SK-N-SH (cell line): Measurements from ENCODE around the gene TMEM179B. TPM values are rescaled to one million over a fixed set of nuclear protein-coding genes. Genes with fewer than 3 reads are reported as not detected.

Experiments
- CTCF ChIA-PET: fragments of 300-600, 350-600 bp; formaldehyde crosslinking; extraction: SDS; loops from one replicate; lab custom pipeline; 2021; lab: Yijun Ruan, JAX
- POLR2A ChIA-PET: fragments of 350-600 bp; sonication (Branson Sonifier 250); formaldehyde crosslinking; extraction: SDS; loops from one replicate; lab custom pipeline; 2020; ENCODE audit warnings: antibody characterized with exemption, inconsistent platforms; lab: Yijun Ruan, JAX
- DNase-seq: peaks from one replicate; pipeline ENCODE4 v3.0.0; 2012
- H2AFZ ChIP-seq: fragments of 200-600 bp; sonication (generic); 2 replicates; pipeline ENCODE4 v1.8.1; 2016; ENCODE audit warnings: antibody characterized with exemption, mild to moderate bottlenecking, low read depth
- H3F3A ChIP-seq: fragments of 200-600 bp; sonication (generic); replicated peaks from 2 replicates; pipeline ENCODE3; 2016; ENCODE audit warnings: antibody characterized with exemption, mild to moderate bottlenecking; ENCODE audit not compliant: insufficient read depth
- H3K27ac ChIP-seq, 2 experiments: fragments of 200-500 bp in 1 of 2; fragments of 200-600 bp in 1 of 2; sonication (Bioruptor generic) in 1 of 2; sonication (generic), shearing (Covaris generic) in 1 of 2; 2 replicates each; pipeline versions ENCODE4 v1.5.1 to v1.6.1; 2014 to 2016; ENCODE audit warnings: low read depth in 2 of 2, inconsistent platforms in 1 of 2, low read length in 1 of 2, mild to moderate bottlenecking in 1 of 2, mixed read lengths in 1 of 2
- H3K27me3 ChIP-seq: fragments of 200-600 bp; sonication (generic), shearing (Covaris generic); 2 replicates; pipeline ENCODE4 v1.6.1; 2016; ENCODE audit warnings: mixed run types; ENCODE audit not compliant: insufficient read depth
- H3K36me3 ChIP-seq, 2 experiments: fragments of 200-500 bp in 1 of 2; fragments of 200-600 bp in 1 of 2; sonication (Bioruptor generic) in 1 of 2; sonication (generic) in 1 of 2; replicated peaks in 1 of 2; 2 replicates each; pipeline versions ENCODE3 to v1.5.1; 2014 to 2016; ENCODE audit warnings: low read length in 1 of 2, mild to moderate bottlenecking in 1 of 2; ENCODE audit not compliant: insufficient read depth in 2 of 2, control insufficient read depth in 1 of 2
- H3K4me1 ChIP-seq, 2 experiments: fragments of 200-500 bp in 1 of 2; fragments of 200-600 bp in 1 of 2; sonication (Bioruptor generic) in 1 of 2; sonication (generic), shearing (Covaris generic) in 1 of 2; 2 replicates each; pipeline versions ENCODE4 v1.5.1 to v1.6.1; 2014 to 2016; ENCODE audit warnings: low read depth in 1 of 2, low read length in 1 of 2, mixed run types in 1 of 2; ENCODE audit not compliant: insufficient read depth in 2 of 2, control insufficient read depth in 1 of 2
- H3K4me2 ChIP-seq: fragments of 200-600 bp; sonication (generic), shearing (Covaris generic); 2 replicates; pipeline ENCODE4 v1.6.1; 2017; ENCODE audit warnings: mixed run types
- H3K4me3 ChIP-seq, 2 experiments: fragments of 200-500 bp in 1 of 2; fragments of 200-600 bp in 1 of 2; sonication (Bioruptor generic) in 1 of 2; sonication (generic), shearing (Covaris generic) in 1 of 2; 2 replicates each; pipeline versions ENCODE4 v1.5.1 to v1.8.1; 2014 to 2016; ENCODE audit warnings: low read depth in 2 of 2, inconsistent platforms in 1 of 2, low read length in 1 of 2, mild to moderate bottlenecking in 1 of 2, mixed read lengths in 1 of 2, moderate library complexity in 1 of 2
- H3K79me2 ChIP-seq: fragments of 200-600 bp; sonication (generic); 2 replicates; pipeline ENCODE4 v1.8.1; 2017; ENCODE audit warnings: mild to moderate bottlenecking; ENCODE audit not compliant: insufficient read depth
- H3K9ac ChIP-seq: fragments of 200-600 bp; sonication (generic); 2 replicates; pipeline ENCODE4 v1.6.1; 2017; ENCODE audit warnings: mixed run types
- H3K9me2 ChIP-seq: fragments of 200-600 bp; sonication (generic); 2 replicates; pipeline ENCODE4 v1.6.1; 2017; ENCODE audit warnings: mixed run types
- H3K9me3 ChIP-seq: fragments of 200-600 bp; sonication (generic); 2 replicates; pipeline ENCODE4 v1.6.1; 2017; ENCODE audit warnings: mixed run types, mild to moderate bottlenecking, moderate library complexity
- H4K20me1 ChIP-seq: fragments of 200-600 bp; sonication (generic); 2 replicates; pipeline ENCODE4 v1.6.1; 2017; ENCODE audit warnings: mild to moderate bottlenecking, mixed run types; ENCODE audit not compliant: insufficient read depth
- ELF1 ChIP-seq: IDR thresholded peaks from 2 replicates; pipeline ENCODE4 v1.4.0; 2012
- EP300 ChIP-seq, 2 experiments: IDR thresholded peaks; 2 replicates each; pipeline versions ENCODE4 v1.4.0 to v1.6.1; 2012; ENCODE audit warnings: borderline replicate concordance in 1 of 2, low read depth in 1 of 2, low read length in 1 of 2
- EZH2phosphoT487 ChIP-seq: fragments of 200-600 bp; sonication (generic); IDR thresholded peaks from 2 replicates; pipeline ENCODE4 v1.6.1; 2017; ENCODE audit warnings: low read depth, mixed run types, mild to moderate bottlenecking, antibody characterized with exemption, moderate library complexity, borderline replicate concordance
- FOSL2 ChIP-seq: IDR thresholded peaks from 2 replicates; pipeline ENCODE4 v1.4.0; 2012; ENCODE audit warnings: low read depth, mild to moderate bottlenecking, moderate library complexity, borderline replicate concordance
- FOXJ3 ChIP-seq: sonication (generic); formaldehyde crosslinking; IDR thresholded peaks from 2 replicates; pipeline ENCODE4 v1.5.1; 2020; ENCODE audit warnings: mild to moderate bottlenecking, missing genetic modification reagents
- FOXM1 ChIP-seq: IDR thresholded peaks from 2 replicates; pipeline ENCODE4 v1.4.0; 2012; ENCODE audit warnings: low read depth, mild to moderate bottlenecking
- GABPA ChIP-seq: IDR thresholded peaks from 2 replicates; pipeline ENCODE4 v1.4.0; 2012; ENCODE audit warnings: low read depth, mild to moderate bottlenecking
- GATA2 ChIP-seq: sonication (generic); formaldehyde crosslinking; IDR thresholded peaks from 2 replicates; pipeline ENCODE4 v1.5.0; 2020; ENCODE audit warnings: mild to moderate bottlenecking, missing genetic modification reagents
- JUND ChIP-seq: IDR thresholded peaks from 2 replicates; pipeline ENCODE4 v1.4.0; 2012
- MEF2A ChIP-seq: IDR thresholded peaks from 2 replicates; pipeline ENCODE4 v1.4.0; 2012; ENCODE audit warnings: low read depth, borderline replicate concordance
- MXI1 ChIP-seq: IDR thresholded peaks from 2 replicates; pipeline ENCODE4 v1.6.1; 2012; ENCODE audit warnings: mild to moderate bottlenecking, low read depth, low read length, improper control_type of control experiment
- NRF1 ChIP-seq: IDR thresholded peaks from 2 replicates; pipeline ENCODE4 v1.6.1; 2012; ENCODE audit warnings: low read depth, mild to moderate bottlenecking, low read length
- POLR2AphosphoS5 ChIP-seq: IDR thresholded peaks from 2 replicates; pipeline ENCODE4 v1.6.1; 2012; ENCODE audit warnings: low read depth, low read length
- RCOR1 ChIP-seq: fragments of 150-350 bp; IDR thresholded peaks from 2 replicates; pipeline ENCODE4 v1.6.1; 2017; ENCODE audit warnings: antibody characterized with exemption, low read length
- RXRA ChIP-seq: IDR thresholded peaks from 2 replicates; pipeline ENCODE4 v1.4.0; 2012; ENCODE audit warnings: low read depth, mild to moderate bottlenecking, borderline replicate concordance
- SIN3A ChIP-seq: IDR thresholded peaks from 2 replicates; pipeline ENCODE4 v1.6.1; 2012; ENCODE audit warnings: low read depth, mild to moderate bottlenecking, low read length, moderate library complexity, borderline replicate concordance
- TCF12 ChIP-seq: IDR thresholded peaks from 2 replicates; pipeline ENCODE4 v1.4.0; 2012
- TEAD4 ChIP-seq: IDR thresholded peaks from 2 replicates; pipeline ENCODE4 v1.4.0; 2012; ENCODE audit warnings: mild to moderate bottlenecking, borderline replicate concordance; ENCODE audit not compliant: insufficient read depth
- YY1 ChIP-seq: IDR thresholded peaks from 2 replicates; pipeline ENCODE4 v1.4.0; 2012; ENCODE audit warnings: low read depth, mild to moderate bottlenecking
- WGBS: methylation state at CpG from one replicate; pipeline ENCODE4 v1.1.6; 2017; ENCODE audit warnings: low lambda C conversion rate; 5-methylcytosine and 5-hydroxymethylcytosine counted together
- polyA plus RNA-seq, 3 experiments: library from polyadenylated mRNA; depleted of rRNA; stranded (reverse); fragments of >200 nt; gene quantifications; 2 replicates each; pipeline ENCODE4 v1.2.3, GENCODE V29; 2012
- TF ChIP-seq, protein P1 (sequence below): IDR thresholded peaks from 2 replicates; pipeline ENCODE4 v1.6.1; 2012; ENCODE audit warnings: mild to moderate bottlenecking, low read depth, low read length, moderate library complexity
- TF ChIP-seq, protein P2 (sequence below): IDR thresholded peaks from 2 replicates; pipeline ENCODE4; 2012
- TF ChIP-seq, protein P3 (sequence below): IDR thresholded peaks from 2 replicates; pipeline ENCODE4 v1.4.0; 2012; ENCODE audit warnings: low read depth, borderline replicate concordance

TMEM179B gene
- polyA plus RNA-seq, 1 of the 3 experiments (the other 2 are of a cell fraction), result 69.6 TPM

DNA sequence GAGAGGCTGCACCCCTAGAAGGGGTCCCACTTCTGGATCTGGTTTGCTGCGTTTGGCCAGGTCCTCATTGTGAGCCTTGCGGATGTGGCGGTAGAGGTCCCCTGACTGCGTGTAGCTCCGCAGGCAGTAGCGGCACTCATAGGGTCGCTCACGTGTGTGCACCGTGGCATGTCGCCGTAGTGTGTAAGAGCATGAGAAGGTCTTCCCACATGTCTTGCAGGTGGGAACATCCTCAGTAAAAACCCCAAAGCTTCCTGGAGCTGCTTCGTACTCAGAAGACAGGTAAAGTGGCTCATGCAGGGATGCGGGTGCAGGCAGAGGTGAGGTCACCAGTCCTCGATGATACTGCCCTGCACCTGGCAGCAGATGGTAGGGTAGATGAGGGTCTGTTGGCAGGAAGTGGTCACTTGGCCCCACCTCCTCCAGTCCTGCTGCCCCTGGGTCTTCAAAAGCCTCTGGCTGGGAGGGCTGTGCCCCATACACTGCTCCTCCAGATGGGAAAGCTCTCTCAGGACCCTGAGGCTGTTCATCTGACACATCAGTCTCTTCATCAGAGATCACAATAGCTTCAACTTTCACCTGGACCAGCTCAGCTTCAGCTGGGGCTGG lies 34.9 kb upstream of the TMEM179B start:
- no peak for DNase-seq
- Histone ChIP-seq H3K9ac (no peak overlapping the region), H3K9me2 (no peaks in the 10 kb centered on the region), H2AFZ (no peak overlapping the region), H4K20me1 (no peaks in the 10 kb centered on the region), H3K4me1 (peaks cover 6 to 11% of the 10 kb centered on the region in 2 experiments; a peak in 3 of 4 replicates), H3K79me2 (peaks cover 33% of the 10 kb centered on the region; the same call in 1 of the 2 replicates), H3K27me3 (no peaks in the 10 kb centered on the region), H3K27ac (no peak overlapping the region), H3K4me3 (no peak overlapping the region)
- CTCF ChIA-PET, result interaction anchor here (1.0 to 3.3 kb wide), 4 partner anchors 9 to 327 kb away, joined by 3 to 18 read pairs (median 4); partner anchors contain the start of gene POLR2G
- POLR2A ChIA-PET, result interaction anchor here (0.7 kb wide), 2 partner anchors 9 to 54 kb away, joined by 3 read pairs; partner anchors contain the start of gene POLR2G
- TF ChIP-seq MEF2A (no peak), GATA2 (no peak), FOXJ3 (CRISPR knock-in tag) (no peak), NRF1 (no peak)
- TF ChIP-seq, all 33 proteins: peak for 0
- Histone ChIP-seq H3K36me3 (peaks cover 0 to 9% of the 10 kb centered on the region in 2 experiments), H3K4me2 (no peak overlapping the region), H3F3A (peaks cover 23% of the 10 kb centered on the region), H3K9me3 (no peaks in the 10 kb centered on the region)
- 92% methylated on average over 9 of the region's 14 CpGs for WGBS

DNA sequence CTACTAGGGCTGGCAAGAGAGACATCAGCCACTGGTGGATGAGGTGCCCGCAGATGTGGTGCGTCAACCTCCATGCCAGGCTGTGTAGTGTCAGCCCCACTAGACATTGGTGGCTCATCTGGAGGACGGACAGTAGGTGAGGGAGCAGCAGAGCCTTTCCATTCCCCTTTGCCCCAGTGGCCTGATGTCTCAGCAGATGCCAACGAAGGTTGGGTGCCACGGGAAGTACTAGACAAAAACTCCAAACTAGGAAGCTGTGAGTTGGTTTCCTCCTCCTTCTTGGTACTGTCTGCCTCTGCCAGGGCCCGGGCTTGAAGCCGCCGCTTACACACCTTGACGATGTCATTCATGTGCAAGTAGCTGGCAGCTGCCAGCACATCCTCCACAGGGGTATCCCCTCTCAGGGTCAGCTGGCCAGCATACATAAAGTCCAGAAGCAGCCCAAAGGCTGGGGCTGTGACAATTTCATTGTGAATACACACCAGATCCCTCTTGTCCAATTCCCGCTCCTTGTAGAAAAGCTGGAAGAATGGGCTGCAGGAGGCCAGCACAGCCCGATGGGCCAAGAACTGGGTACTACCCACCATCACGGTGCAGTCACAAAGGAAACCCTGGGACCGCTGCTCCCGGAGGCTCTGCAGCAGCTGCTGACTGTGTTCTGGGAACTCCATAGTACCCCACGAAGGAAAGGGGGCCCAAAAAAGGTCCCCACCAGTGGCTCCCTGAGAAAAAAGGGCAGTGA lies 34.0 kb upstream of the TMEM179B start:
- peak overlapping the region; percentile 66 to 69 for H3K4me3 ChIP-seq
- H3F3A ChIP-seq, result peaks cover 17% of the 10 kb centered on the region
- WGBS, result 85% methylated on average over 10 of the region's 15 CpGs
- no peaks in the 10 kb centered on the region for H4K20me1 ChIP-seq
- no peak for DNase-seq
- H3K4me2 ChIP-seq, result peak overlapping the region; percentile 73
- POLR2A ChIA-PET, result interaction anchor here (0.7 to 2.3 kb wide), 22 partner anchors 8 to 179 kb away, joined by 3 to 33 read pairs (median 8); partner anchors contain the start of genes BSCL2, C11orf98, CSKMT and EEF1G
- peaks cover 0 to 7% of the 10 kb centered on the region in 2 experiments for H3K36me3 ChIP-seq
- H3K9ac ChIP-seq, result peak overlapping the region; percentile 83
- no peaks in the 10 kb centered on the region for H3K9me3 ChIP-seq
- CTCF ChIA-PET, result interaction anchor here (0.7 to 3.3 kb wide), 9 partner anchors 9 to 328 kb away, joined by 3 to 18 read pairs (median 4); partner anchors contain the start of gene TAF6L
- H3K4me1 ChIP-seq, result peaks cover 6 to 11% of the 10 kb centered on the region in 2 experiments; a peak in 3 of 4 replicates
- no peaks in the 10 kb centered on the region for H3K27me3 ChIP-seq
- no peaks in the 10 kb centered on the region for H3K9me2 ChIP-seq
- peak overlapping the region; percentile 90 for H2AFZ ChIP-seq
- H3K79me2 ChIP-seq, result peaks cover 33% of the 10 kb centered on the region; the same call in 1 of the 2 replicates
- H3K27ac ChIP-seq, result peak overlapping the region; percentile 48 to 85; a peak in 2 of 4 replicates
- TF ChIP-seq RCOR1, result no peak
- TF ChIP-seq EP300 (IDR thresholded peaks at IDR 0.05; ENCODE audit: borderline replicate concordance in 1 of 2, low read depth in 1 of 2, low read length in 1 of 2), result no peak
- no peak for TF ChIP-seq ELF1
- TF ChIP-seq, protein P1, sequence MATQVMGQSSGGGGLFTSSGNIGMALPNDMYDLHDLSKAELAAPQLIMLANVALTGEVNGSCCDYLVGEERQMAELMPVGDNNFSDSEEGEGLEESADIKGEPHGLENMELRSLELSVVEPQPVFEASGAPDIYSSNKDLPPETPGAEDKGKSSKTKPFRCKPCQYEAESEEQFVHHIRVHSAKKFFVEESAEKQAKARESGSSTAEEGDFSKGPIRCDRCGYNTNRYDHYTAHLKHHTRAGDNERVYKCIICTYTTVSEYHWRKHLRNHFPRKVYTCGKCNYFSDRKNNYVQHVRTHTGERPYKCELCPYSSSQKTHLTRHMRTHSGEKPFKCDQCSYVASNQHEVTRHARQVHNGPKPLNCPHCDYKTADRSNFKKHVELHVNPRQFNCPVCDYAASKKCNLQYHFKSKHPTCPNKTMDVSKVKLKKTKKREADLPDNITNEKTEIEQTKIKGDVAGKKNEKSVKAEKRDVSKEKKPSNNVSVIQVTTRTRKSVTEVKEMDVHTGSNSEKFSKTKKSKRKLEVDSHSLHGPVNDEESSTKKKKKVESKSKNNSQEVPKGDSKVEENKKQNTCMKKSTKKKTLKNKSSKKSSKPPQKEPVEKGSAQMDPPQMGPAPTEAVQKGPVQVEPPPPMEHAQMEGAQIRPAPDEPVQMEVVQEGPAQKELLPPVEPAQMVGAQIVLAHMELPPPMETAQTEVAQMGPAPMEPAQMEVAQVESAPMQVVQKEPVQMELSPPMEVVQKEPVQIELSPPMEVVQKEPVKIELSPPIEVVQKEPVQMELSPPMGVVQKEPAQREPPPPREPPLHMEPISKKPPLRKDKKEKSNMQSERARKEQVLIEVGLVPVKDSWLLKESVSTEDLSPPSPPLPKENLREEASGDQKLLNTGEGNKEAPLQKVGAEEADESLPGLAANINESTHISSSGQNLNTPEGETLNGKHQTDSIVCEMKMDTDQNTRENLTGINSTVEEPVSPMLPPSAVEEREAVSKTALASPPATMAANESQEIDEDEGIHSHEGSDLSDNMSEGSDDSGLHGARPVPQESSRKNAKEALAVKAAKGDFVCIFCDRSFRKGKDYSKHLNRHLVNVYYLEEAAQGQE, result no peak
- no peak for TF ChIP-seq FOXM1
- TF ChIP-seq, protein P2, sequence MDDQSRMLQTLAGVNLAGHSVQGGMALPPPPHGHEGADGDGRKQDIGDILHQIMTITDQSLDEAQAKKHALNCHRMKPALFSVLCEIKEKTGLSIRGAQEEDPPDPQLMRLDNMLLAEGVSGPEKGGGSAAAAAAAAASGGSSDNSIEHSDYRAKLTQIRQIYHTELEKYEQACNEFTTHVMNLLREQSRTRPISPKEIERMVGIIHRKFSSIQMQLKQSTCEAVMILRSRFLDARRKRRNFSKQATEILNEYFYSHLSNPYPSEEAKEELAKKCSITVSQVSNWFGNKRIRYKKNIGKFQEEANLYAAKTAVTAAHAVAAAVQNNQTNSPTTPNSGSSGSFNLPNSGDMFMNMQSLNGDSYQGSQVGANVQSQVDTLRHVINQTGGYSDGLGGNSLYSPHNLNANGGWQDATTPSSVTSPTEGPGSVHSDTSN, result no peak
- no peak for TF ChIP-seq YY1
- TF ChIP-seq POLR2AphosphoS5, result no peak
- no peak for TF ChIP-seq MXI1
- no peak for TF ChIP-seq MEF2A
- no peak for TF ChIP-seq SIN3A
- no peak for TF ChIP-seq TCF12
- TF ChIP-seq GABPA, result no peak
- no peak for TF ChIP-seq JUND
- TF ChIP-seq TEAD4, result no peak
- TF ChIP-seq FOSL2, result no peak
- TF ChIP-seq, protein P3, sequence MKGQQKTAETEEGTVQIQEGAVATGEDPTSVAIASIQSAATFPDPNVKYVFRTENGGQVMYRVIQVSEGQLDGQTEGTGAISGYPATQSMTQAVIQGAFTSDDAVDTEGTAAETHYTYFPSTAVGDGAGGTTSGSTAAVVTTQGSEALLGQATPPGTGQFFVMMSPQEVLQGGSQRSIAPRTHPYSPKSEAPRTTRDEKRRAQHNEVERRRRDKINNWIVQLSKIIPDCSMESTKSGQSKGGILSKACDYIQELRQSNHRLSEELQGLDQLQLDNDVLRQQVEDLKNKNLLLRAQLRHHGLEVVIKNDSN, result no peak
- TF ChIP-seq EZH2phosphoT487, result no peak
- no peak for TF ChIP-seq RXRA
